ENCODE measurements around the gene TMEM63C.

- TF ChIP-seq POLR2A (IDR thresholded peaks at IDR 0.05; ENCODE audit: low read depth, low read length) (no peak), TAF1 (IDR thresholded peaks at IDR 0.05; ENCODE audit: borderline replicate concordance, low read depth, low read length) (no peak)
Measured at GRCh38 chr14:77278461-77279230, 97.0 kb downstream of the TMEM63C start.
